ENCODE results near the gene MTHFD1.

Gene MTHFD1

DNA sequence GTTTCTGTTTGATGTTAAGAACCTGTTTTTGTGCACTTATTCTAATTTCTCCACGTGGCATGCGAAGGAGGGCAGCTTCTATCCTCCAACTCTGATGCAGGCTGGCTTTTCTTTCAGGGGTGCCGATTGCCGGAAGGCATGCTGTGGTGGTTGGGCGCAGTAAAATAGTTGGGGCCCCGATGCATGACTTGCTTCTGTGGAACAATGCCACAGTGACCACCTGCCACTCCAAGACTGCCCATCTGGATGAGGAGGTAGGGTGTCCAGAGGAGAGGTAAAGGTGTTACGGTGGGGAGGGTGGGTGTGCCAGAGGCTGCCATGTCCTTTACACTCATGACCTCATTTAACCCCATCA is 29.6 kb downstream of the MTHFD1 start:
- H3K4me3 ChIP-seq (ENCODE audit: low read length) = no peak overlapping the region
- TF ChIP-seq, protein P1, sequence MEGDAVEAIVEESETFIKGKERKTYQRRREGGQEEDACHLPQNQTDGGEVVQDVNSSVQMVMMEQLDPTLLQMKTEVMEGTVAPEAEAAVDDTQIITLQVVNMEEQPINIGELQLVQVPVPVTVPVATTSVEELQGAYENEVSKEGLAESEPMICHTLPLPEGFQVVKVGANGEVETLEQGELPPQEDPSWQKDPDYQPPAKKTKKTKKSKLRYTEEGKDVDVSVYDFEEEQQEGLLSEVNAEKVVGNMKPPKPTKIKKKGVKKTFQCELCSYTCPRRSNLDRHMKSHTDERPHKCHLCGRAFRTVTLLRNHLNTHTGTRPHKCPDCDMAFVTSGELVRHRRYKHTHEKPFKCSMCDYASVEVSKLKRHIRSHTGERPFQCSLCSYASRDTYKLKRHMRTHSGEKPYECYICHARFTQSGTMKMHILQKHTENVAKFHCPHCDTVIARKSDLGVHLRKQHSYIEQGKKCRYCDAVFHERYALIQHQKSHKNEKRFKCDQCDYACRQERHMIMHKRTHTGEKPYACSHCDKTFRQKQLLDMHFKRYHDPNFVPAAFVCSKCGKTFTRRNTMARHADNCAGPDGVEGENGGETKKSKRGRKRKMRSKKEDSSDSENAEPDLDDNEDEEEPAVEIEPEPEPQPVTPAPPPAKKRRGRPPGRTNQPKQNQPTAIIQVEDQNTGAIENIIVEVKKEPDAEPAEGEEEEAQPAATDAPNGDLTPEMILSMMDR (conservative IDR thresholded peaks at IDR 0.05; ENCODE audit: low read length) = no peak
- no peak for DNase-seq (ENCODE audit: low read depth)

DNA sequence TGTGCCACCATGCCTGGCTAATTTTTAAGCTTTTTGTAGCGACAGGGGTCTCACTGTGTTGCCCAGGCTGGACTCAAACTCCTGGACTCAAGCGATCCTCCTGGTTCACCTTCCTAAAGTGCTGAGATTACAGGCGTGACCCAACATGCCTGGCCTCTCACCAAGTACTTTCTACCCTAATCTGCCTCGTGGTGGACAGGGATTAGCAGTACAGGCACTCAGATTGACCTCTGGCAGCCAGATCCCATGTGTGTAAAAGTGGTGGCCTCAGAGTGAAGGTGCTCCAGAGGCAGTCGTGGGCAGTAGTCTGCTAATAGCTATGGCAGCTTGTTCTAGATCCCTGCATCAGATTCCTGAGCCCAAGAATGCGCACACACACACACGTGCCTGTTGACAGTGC is 30.9 kb downstream of the MTHFD1 start:
- no peak for DNase-seq (ENCODE audit: low read depth)
- TF ChIP-seq, protein P1 (conservative IDR thresholded peaks at IDR 0.05; ENCODE audit: low read length) = no peak
- H3K4me3 ChIP-seq (ENCODE audit: low read length) = no peak overlapping the region

DNA sequence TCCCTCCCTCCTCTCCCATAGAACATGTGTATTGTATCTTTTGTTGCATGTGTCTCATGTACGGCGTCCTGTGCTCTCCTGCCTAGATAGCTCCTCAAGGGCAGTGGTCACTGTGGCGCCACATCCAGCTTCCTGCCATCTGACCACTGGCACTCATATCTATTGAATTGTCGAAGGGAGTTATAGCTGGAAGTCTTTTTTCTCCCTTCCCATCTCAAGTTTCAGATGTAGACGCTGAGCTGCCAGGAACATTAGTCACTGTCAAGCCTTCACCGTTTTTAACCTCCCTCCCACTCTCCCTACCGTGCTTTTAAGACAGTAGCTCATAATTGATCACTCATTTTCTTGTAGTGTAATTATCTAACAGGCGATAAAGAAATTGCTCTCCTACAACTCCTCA is 33.0 kb downstream of the MTHFD1 start:
- TF ChIP-seq, protein P1 (conservative IDR thresholded peaks at IDR 0.05; ENCODE audit: low read length) = no peak
- H3K4me3 ChIP-seq (ENCODE audit: low read length) = no peak overlapping the region
- DNase-seq (ENCODE audit: low read depth) = peak; percentile 23

DNA sequence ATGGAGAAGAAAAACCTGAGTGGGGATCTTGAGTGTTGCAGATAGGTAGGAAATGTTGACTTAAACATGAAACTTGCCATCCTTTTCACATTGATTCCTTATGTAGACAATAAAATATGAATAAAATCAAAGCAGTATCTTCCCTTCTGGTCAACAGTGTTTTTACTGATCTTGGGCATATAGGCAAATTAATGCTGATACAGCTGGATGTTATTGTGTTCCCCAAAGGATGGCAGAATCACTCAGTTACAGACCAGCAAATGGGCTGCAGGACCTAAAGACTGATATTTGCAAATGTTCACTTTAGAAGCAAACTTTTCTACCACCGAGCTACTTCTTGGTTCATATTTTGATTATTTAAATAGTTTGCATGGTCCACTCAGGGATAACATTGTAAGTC is 33.9 kb downstream of the MTHFD1 start:
- H3K4me3 ChIP-seq (ENCODE audit: low read length) = no peak overlapping the region
- DNase-seq (ENCODE audit: low read depth) = no peak
- TF ChIP-seq, protein P1 (conservative IDR thresholded peaks at IDR 0.05; ENCODE audit: low read length) = no peak

- no peak overlapping the region for H3K4me3 ChIP-seq (ENCODE audit: low read length)
- no peak for DNase-seq (ENCODE audit: low read depth)
- TF ChIP-seq, protein P1 (conservative IDR thresholded peaks at IDR 0.05; ENCODE audit: low read length) = no peak
Measured at GRCh38 chr14:64422756-64423155, 34.6 kb downstream of the MTHFD1 start.

- no peak overlapping the region for H3K4me3 ChIP-seq (ENCODE audit: low read length)
- TF ChIP-seq, protein P1 (conservative IDR thresholded peaks at IDR 0.05; ENCODE audit: low read length) = no peak
- DNase-seq (ENCODE audit: low read depth) = no peak
Measured at GRCh38 chr14:64423987-64424386, 35.8 kb downstream of the MTHFD1 start.

- no peak overlapping the region for H3K4me3 ChIP-seq (ENCODE audit: low read length)
- no peak for DNase-seq (ENCODE audit: low read depth)
- TF ChIP-seq, protein P1 (conservative IDR thresholded peaks at IDR 0.05; ENCODE audit: low read length) = no peak
Measured at GRCh38 chr14:64434528-64434927, 46.4 kb downstream of the MTHFD1 start.
